Skeletal muscle satellite cell (primary cell): Measurements from ENCODE around the gene DISC1.
"Not testable (repeated sequence)": the region's sequence is repeated elsewhere in the genome, so short reads cannot be mapped to it uniquely, and the experiment has no call there.

ENCODE experiments used
- H3K27me3 ChIP-seq: 2 replicates; pipeline ENCODE4 v1.7.0; 2013; ENCODE audit warnings: low read length; ENCODE audit not compliant: control insufficient read depth, insufficient read depth
- H3K36me3 ChIP-seq: 2 replicates; pipeline ENCODE4 v1.7.0; 2013; ENCODE audit warnings: mild to moderate bottlenecking, control low read depth, low read length; ENCODE audit not compliant: insufficient read depth
- H3K4me1 ChIP-seq: 2 replicates; pipeline ENCODE4 v1.7.0; 2013; ENCODE audit warnings: low read length; ENCODE audit not compliant: control insufficient read depth, insufficient read depth
- H3K4me2 ChIP-seq: 2 replicates; pipeline ENCODE4 v1.7.0; 2013; ENCODE audit warnings: mild to moderate bottlenecking, low read length
- H3K4me3 ChIP-seq: 2 replicates; pipeline ENCODE4 v1.7.0; 2013; ENCODE audit warnings: low read length
- H3K9ac ChIP-seq: 2 replicates; pipeline ENCODE4 v1.7.0; 2013; ENCODE audit warnings: mild to moderate bottlenecking, low read depth, low read length, moderate library complexity
- H3K9me3 ChIP-seq: replicated peaks from 2 replicates; pipeline ENCODE4 v1.7.0; 2013; ENCODE audit warnings: mild to moderate bottlenecking, control low read depth, low read length

Gene DISC1

DNA sequence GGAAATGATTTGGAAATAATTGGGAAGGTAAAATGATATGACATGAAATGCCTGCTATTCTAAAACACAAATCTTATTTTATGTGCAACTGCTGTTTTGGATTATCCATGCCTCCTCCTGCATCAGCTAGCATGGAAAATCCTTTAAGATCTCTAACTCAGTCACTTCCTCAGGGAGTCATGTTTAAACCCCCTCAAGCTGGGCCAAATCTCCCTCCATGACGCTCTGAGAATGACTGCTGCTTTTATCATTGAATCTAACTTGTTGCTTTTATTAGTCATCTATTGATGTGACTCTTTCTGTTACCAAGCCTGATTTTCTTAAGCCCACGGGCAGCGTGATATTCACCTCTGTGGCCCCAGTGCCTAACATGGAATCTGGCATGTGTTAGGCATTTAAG is 324.8 kb downstream of the DISC1 start:
- H3K4me2 ChIP-seq = peak overlapping the region; percentile 2
- H3K9me3 ChIP-seq = no peaks in the 10 kb centered on the region
- H3K9ac ChIP-seq = no peak overlapping the region
- H3K27me3 ChIP-seq = no peaks in the 10 kb centered on the region
- no peaks in the 10 kb centered on the region for H3K36me3 ChIP-seq
- H3K4me1 ChIP-seq = peaks cover 23% of the 10 kb centered on the region
- no peak overlapping the region for H3K4me3 ChIP-seq

DNA sequence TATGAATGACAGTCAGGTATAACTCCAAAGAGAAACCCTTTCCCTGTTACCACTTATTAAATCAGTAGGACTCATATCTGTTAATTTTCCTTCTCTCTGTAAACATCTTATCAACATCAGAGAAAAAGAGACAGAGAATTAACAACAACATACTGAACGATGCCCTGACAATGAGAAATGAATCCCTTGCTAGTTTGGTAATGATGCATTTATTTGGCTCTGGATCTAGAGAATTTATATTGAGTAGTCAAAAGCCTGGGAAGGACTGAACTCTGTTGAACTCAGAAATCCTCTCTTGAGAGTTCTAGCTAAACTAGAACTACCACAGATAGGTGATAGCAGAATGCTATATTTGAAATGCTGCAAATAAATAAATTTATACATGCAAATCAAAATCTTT is 325.6 kb downstream of the DISC1 start:
- H3K4me2 ChIP-seq = no peak overlapping the region
- peaks cover 23% of the 10 kb centered on the region for H3K4me1 ChIP-seq
- no peaks in the 10 kb centered on the region for H3K27me3 ChIP-seq
- no peaks in the 10 kb centered on the region for H3K9me3 ChIP-seq
- no peaks in the 10 kb centered on the region for H3K36me3 ChIP-seq
- no peak overlapping the region for H3K9ac ChIP-seq
- H3K4me3 ChIP-seq = no peak overlapping the region

DNA sequence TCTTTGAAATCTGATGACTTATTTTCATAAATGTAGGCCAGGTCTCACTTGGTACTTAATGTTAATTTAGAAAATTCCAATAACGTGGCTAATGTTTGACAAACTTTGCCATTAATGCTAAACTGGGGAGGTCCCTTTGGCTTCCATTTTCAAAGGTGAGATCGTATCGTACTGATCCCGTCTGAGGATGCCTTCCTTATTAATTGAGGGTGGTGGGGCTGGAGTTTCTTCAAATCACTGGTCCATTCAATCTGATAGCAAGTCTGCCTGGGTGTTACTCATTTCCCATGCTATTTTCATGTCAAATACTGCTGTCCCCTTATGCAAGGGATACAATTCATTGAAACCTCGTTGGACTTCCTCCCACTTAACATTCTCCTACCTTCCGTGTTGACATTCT is 327.1 kb downstream of the DISC1 start:
- Histone ChIP-seq H3K36me3 (no peaks in the 10 kb centered on the region), H3K9me3 (no peaks in the 10 kb centered on the region), H3K4me1 (peaks cover 23% of the 10 kb centered on the region), H3K4me2 (no peak overlapping the region), H3K9ac (no peak overlapping the region), H3K4me3 (no peak overlapping the region), H3K27me3 (no peaks in the 10 kb centered on the region)

DNA sequence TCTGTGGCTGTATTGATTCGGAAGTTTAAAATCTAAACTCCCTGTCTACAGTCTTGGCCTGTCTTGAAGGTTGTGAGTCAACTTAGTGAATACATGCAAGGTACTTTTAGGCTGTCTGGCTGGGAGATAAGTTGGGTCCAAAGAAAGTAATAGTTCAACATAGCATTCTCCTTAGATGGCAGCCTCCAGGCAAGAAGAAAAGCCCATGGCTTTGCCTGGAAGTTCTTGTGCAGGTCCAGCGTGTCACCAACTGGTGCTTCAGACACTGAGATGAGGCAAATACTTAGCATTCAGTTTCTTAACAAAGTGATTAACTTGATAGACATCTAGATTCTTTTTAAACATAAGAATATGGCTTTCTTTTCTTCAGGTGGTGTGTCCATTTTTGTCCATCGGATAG is 328.2 kb downstream of the DISC1 start:
- no peak overlapping the region for H3K4me3 ChIP-seq
- no peaks in the 10 kb centered on the region for H3K9me3 ChIP-seq
- H3K36me3 ChIP-seq = no peaks in the 10 kb centered on the region
- no peak overlapping the region for H3K4me2 ChIP-seq
- peaks cover 17% of the 10 kb centered on the region for H3K4me1 ChIP-seq
- H3K9ac ChIP-seq = no peak overlapping the region
- no peaks in the 10 kb centered on the region for H3K27me3 ChIP-seq

DNA sequence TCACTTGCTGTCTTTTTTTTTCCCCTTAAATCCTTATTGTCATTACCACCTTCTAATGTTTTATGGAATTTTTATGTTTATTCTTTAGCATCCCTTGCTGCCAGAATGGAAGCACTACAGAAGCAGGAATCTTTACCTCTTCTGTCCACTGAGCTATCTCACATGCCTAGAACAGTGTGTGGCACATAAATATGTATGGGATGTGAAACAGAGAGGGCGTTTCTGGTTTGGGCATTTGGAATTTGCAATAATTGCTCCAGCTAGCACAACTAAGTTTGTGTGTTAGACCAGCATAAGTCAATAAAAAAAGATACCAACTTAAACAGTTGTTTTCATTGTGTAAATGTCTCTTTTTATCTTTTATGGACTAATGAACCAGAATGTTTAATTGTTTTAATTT is 330.8 kb downstream of the DISC1 start:
- no peaks in the 10 kb centered on the region for H3K27me3 ChIP-seq
- no peak overlapping the region for H3K4me2 ChIP-seq
- H3K36me3 ChIP-seq = no peaks in the 10 kb centered on the region
- no peak overlapping the region for H3K4me3 ChIP-seq
- H3K4me1 ChIP-seq = no peaks in the 10 kb centered on the region
- no peaks in the 10 kb centered on the region for H3K9me3 ChIP-seq
- H3K9ac ChIP-seq = no peak overlapping the region

DNA sequence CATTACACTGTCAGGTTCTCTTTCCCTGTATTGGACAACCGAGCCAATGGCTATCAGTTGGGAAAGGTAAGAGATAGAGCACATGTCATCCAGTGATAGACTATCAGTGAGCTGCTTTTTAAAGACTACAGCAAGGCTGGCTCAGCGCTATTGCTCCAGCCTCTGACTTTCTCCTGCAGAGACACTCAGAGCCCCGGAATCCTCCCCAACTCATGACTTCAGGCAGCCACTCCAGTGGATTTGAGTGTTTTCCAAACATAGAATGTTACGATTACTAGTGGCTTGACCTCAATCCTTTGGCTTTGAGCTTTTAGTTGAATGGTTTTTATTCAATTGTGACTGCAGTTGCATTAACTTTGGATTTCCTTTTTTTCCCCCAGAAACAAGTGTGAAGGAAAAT is 331.9 kb downstream of the DISC1 start:
- Histone ChIP-seq H3K9me3 (no peaks in the 10 kb centered on the region), H3K9ac (no peak overlapping the region), H3K4me3 (no peak overlapping the region), H3K36me3 (no peaks in the 10 kb centered on the region), H3K4me1 (no peaks in the 10 kb centered on the region), H3K4me2 (no peak overlapping the region), H3K27me3 (no peaks in the 10 kb centered on the region)

DNA sequence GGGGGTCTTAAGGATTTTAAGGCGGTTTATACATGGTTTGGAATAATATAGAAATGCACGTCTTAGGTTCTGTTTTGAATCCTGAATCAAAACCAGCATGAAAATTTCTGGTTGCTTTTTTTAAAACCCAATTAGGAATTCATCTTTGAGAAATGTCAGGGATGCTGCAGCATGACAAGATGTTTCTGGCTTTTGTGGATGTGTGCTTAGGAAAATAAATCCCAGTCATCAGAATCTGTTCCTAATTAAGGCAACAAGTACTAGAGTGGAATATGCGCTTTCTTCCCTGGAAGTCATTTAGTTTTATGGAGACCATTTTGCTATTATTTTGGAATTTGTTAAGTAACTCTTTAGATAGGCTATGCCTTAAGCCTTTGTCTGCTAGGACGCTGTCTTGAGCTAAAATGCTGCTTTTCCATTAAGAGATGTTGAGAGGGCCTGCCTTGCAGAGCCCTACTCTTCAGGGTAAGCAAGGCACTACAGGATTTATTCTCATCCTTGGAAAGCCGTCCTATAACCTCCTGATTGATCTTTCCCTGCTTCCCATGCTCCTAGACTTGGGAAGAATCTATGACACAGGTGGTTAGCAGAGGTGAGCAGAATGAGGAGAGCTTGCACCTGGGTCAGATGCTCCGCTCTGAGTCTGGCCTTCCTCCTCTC is 332.8 kb downstream of the DISC1 start:
- H3K36me3 ChIP-seq = no peaks in the 10 kb centered on the region

DNA sequence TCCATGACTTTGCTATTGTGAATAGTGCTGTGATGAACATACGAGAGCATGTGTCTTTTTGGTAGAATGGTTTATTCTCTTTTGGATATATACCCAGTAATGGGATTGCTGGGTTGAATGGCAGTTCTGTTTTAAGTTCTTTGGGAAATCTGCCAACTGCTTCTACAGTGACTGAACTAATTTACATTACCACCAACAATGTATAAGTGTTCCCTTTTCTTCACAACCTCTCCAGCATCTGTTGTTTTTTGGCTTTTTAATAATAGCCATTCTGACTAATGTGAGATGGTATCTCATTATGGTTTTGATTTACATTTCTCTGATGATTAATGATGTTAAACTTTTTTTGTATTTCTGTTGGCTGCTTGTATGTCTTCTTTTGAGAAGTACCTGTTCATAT is 335.2 kb downstream of the DISC1 start:
- H3K9me3 ChIP-seq, H3K9ac ChIP-seq, H3K36me3 ChIP-seq, H3K27me3 ChIP-seq, H3K4me1 ChIP-seq, H3K4me2 ChIP-seq, H3K4me3 ChIP-seq: not testable (repeated sequence)

More for the DNA sequence above, 332.8 kb downstream of the DISC1 start:
- Histone ChIP-seq H3K4me2 (no peak overlapping the region), H3K9me3 (no peaks in the 10 kb centered on the region), H3K27me3 (no peaks in the 10 kb centered on the region), H3K4me1 (no peaks in the 10 kb centered on the region), H3K4me3 (no peak overlapping the region), H3K9ac (no peak overlapping the region)

DNA sequence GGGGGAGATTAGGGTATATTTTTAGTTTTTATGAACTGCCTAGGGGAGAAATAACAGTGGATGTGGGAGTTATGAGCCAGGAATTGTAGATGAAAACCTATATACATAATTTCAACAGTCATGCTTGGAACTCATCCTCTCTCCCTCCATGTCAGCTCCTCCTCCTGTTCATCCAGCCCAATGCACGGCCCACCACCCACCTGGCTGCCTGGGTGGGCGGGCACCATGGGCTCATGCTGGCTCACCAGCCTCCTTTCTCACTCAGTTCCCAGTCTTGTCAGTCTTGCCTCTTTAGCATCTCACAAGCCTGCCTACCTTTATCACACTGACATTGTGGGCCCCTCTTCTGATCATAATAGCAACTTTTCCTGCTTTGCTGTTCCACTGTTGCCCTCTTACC is 336.0 kb downstream of the DISC1 start:
- Histone ChIP-seq H3K4me1 (no peaks in the 10 kb centered on the region), H3K27me3 (no peaks in the 10 kb centered on the region), H3K4me2 (no peak overlapping the region), H3K9ac (no peak overlapping the region), H3K9me3 (no peaks in the 10 kb centered on the region), H3K4me3 (no peak overlapping the region), H3K36me3 (no peaks in the 10 kb centered on the region)

DNA sequence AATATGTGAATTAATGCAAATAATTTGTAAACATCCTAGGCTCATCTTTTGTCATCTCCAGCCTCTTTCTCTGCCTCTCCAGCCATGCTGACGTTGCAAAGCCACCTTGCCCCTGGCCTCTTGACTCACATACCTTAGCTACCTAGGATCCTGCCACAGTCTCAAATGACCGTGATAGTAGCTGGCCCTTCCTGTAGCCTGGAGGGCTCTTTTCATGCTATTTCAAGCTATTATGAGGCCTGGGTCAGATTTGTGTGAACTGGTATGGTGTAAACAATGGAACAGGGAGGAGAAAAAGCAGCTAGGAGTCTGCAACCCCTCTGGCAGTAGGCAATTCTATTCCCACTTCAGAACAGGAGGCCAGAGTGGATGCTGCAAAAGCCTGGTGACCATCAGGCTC is 337.7 kb downstream of the DISC1 start:
- H3K4me3 ChIP-seq = no peak overlapping the region
- no peaks in the 10 kb centered on the region for H3K9me3 ChIP-seq
- H3K27me3 ChIP-seq = no peaks in the 10 kb centered on the region
- no peak overlapping the region for H3K4me2 ChIP-seq
- no peak overlapping the region for H3K9ac ChIP-seq
- H3K36me3 ChIP-seq = no peaks in the 10 kb centered on the region
- H3K4me1 ChIP-seq = no peaks in the 10 kb centered on the region

DNA sequence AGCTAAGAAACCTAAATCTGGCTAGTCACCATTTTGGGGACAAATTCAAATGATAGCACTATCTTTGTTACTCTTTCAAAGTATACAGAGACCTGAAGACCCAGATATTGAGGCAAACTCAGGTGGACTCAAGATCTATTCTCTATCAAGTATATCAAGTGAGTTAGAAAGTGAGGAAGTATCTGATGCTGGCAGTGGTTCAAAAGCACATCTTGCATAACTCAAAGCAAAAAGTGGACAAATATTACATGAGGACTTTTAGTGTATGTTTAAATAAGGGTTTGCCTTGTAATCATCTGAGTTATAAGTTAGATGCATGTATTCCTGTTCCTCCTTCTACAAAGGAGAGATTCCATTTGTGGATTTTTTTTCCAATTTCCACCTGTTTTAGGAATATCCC is 338.4 kb downstream of the DISC1 start:
- Histone ChIP-seq H3K9me3 (no peaks in the 10 kb centered on the region), H3K4me1 (no peaks in the 10 kb centered on the region), H3K4me2 (no peak overlapping the region), H3K9ac (no peak overlapping the region), H3K4me3 (no peak overlapping the region), H3K27me3 (no peaks in the 10 kb centered on the region), H3K36me3 (no peaks in the 10 kb centered on the region)

DNA sequence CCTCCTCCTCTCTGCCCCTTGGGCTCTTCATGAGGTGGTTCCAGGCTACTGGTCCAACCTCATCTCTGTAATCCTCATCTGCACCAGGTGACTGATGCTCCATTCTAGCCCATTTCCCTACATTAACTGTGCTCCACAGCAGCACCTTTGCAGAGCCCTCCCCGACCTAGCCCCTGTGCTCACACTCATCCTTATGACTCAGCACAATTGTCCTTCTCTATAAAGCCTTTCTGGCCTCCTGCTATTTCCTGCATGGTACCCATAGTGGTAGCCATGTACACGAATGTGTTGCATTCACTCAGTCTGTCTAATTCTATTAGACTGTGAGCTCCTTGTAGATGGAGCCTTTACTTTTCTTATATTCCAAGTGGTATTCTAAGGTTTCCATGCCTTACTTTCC is 339.0 kb downstream of the DISC1 start:
- Histone ChIP-seq H3K9ac (no peak overlapping the region), H3K27me3 (no peaks in the 10 kb centered on the region), H3K4me2 (no peak overlapping the region), H3K36me3 (no peaks in the 10 kb centered on the region), H3K9me3 (no peaks in the 10 kb centered on the region), H3K4me3 (no peak overlapping the region), H3K4me1 (peaks cover under 1% of the 10 kb centered on the region)
